Measurements from ENCODE around the gene AGAP5. TPM values are rescaled to one million over a fixed set of nuclear protein-coding genes. Genes with fewer than 3 reads are reported as not detected.
"Not testable (repeated sequence)": the region's sequence is repeated elsewhere in the genome, so short reads cannot be mapped to it uniquely, and the experiment has no call there.

Gene AGAP5
- total RNA-seq, 1 donor from 2014 or later: 4.7 TPM

GRCh38 chr10:73695302-73695701, 2.6 kb downstream of the AGAP5 start:
- H3K9ac ChIP-seq (ENCODE audit: low read depth in 1 of 3, low read length in 3 of 3); H3K9me3 ChIP-seq (ENCODE audit: control insufficient read depth in 3 of 3, low read length in 3 of 3); H3K36me3 ChIP-seq (ENCODE audit: control insufficient read depth in 3 of 3, insufficient read depth in 3 of 3, low read length in 3 of 3); H3K27me3 ChIP-seq (ENCODE audit: control insufficient read depth in 3 of 3, insufficient read depth in 3 of 3, low read length in 3 of 3); H3K4me1 ChIP-seq (ENCODE audit: control insufficient read depth in 3 of 3, insufficient read depth in 3 of 3, low read length in 3 of 3); H3K4me3 ChIP-seq (ENCODE audit: low read length in 3 of 3); H3K27ac ChIP-seq (ENCODE audit: low read depth, low read length): not testable (repeated sequence)

- H3K36me3 ChIP-seq (ENCODE audit: control insufficient read depth in 3 of 3, insufficient read depth in 3 of 3, low read length in 3 of 3); H3K4me3 ChIP-seq (ENCODE audit: low read length in 3 of 3); H3K4me1 ChIP-seq (ENCODE audit: control insufficient read depth in 3 of 3, insufficient read depth in 3 of 3, low read length in 3 of 3); H3K9ac ChIP-seq (ENCODE audit: low read depth in 1 of 3, low read length in 3 of 3); H3K9me3 ChIP-seq (ENCODE audit: control insufficient read depth in 3 of 3, low read length in 3 of 3); H3K27me3 ChIP-seq (ENCODE audit: control insufficient read depth in 3 of 3, insufficient read depth in 3 of 3, low read length in 3 of 3); H3K27ac ChIP-seq (ENCODE audit: low read depth, low read length): not testable (repeated sequence)
Observed at GRCh38 chr10:73690755-73691154, 7.2 kb downstream of the AGAP5 start.

- H3K9me3 ChIP-seq (ENCODE audit: control insufficient read depth in 3 of 3, low read length in 3 of 3); H3K36me3 ChIP-seq (ENCODE audit: control insufficient read depth in 3 of 3, insufficient read depth in 3 of 3, low read length in 3 of 3); H3K4me1 ChIP-seq (ENCODE audit: control insufficient read depth in 3 of 3, insufficient read depth in 3 of 3, low read length in 3 of 3); H3K4me3 ChIP-seq (ENCODE audit: low read length in 3 of 3); H3K27me3 ChIP-seq (ENCODE audit: control insufficient read depth in 3 of 3, insufficient read depth in 3 of 3, low read length in 3 of 3); H3K27ac ChIP-seq (ENCODE audit: low read depth, low read length); H3K9ac ChIP-seq (ENCODE audit: low read depth in 1 of 3, low read length in 3 of 3): not testable (repeated sequence)
Observed at GRCh38 chr10:73689596-73689995, 8.3 kb downstream of the AGAP5 start.

- H3K4me1 ChIP-seq (ENCODE audit: control insufficient read depth in 3 of 3, insufficient read depth in 3 of 3, low read length in 3 of 3); H3K27me3 ChIP-seq (ENCODE audit: control insufficient read depth in 3 of 3, insufficient read depth in 3 of 3, low read length in 3 of 3); H3K9ac ChIP-seq (ENCODE audit: low read depth in 1 of 3, low read length in 3 of 3); H3K9me3 ChIP-seq (ENCODE audit: control insufficient read depth in 3 of 3, low read length in 3 of 3); H3K27ac ChIP-seq (ENCODE audit: low read depth, low read length); H3K4me3 ChIP-seq (ENCODE audit: low read length in 3 of 3); H3K36me3 ChIP-seq (ENCODE audit: control insufficient read depth in 3 of 3, insufficient read depth in 3 of 3, low read length in 3 of 3): not testable (repeated sequence)
Observed at GRCh38 chr10:73687641-73688040, 10.3 kb downstream of the AGAP5 start.

GRCh38 chr10:73674546-73674945, 23.4 kb downstream of the AGAP5 start:
- not testable (repeated sequence) for H3K9ac ChIP-seq (ENCODE audit: low read depth in 1 of 3, low read length in 3 of 3); H3K36me3 ChIP-seq (ENCODE audit: control insufficient read depth in 3 of 3, insufficient read depth in 3 of 3, low read length in 3 of 3); H3K4me1 ChIP-seq (ENCODE audit: control insufficient read depth in 3 of 3, insufficient read depth in 3 of 3, low read length in 3 of 3); H3K27ac ChIP-seq (ENCODE audit: low read depth, low read length); H3K27me3 ChIP-seq (ENCODE audit: control insufficient read depth in 3 of 3, insufficient read depth in 3 of 3, low read length in 3 of 3); H3K9me3 ChIP-seq (ENCODE audit: control insufficient read depth in 3 of 3, low read length in 3 of 3); H3K4me3 ChIP-seq (ENCODE audit: low read length in 3 of 3)

GRCh38 chr10:73668378-73668777, 29.5 kb downstream of the AGAP5 start:
- H3K9me3 ChIP-seq (ENCODE audit: control insufficient read depth in 3 of 3, low read length in 3 of 3); H3K9ac ChIP-seq (ENCODE audit: low read depth in 1 of 3, low read length in 3 of 3); H3K27me3 ChIP-seq (ENCODE audit: control insufficient read depth in 3 of 3, insufficient read depth in 3 of 3, low read length in 3 of 3); H3K36me3 ChIP-seq (ENCODE audit: control insufficient read depth in 3 of 3, insufficient read depth in 3 of 3, low read length in 3 of 3); H3K27ac ChIP-seq (ENCODE audit: low read depth, low read length); H3K4me3 ChIP-seq (ENCODE audit: low read length in 3 of 3): not testable (repeated sequence)
- H3K4me1 ChIP-seq (ENCODE audit: control insufficient read depth in 3 of 3, insufficient read depth in 3 of 3, low read length in 3 of 3): peaks cover 3 to 12% (median 7%) of the 10 kb centered on the region in 3 donors

GRCh38 chr10:73666153-73666809, 31.6 kb downstream of the AGAP5 start:
- not testable (repeated sequence) for H3K9ac ChIP-seq (ENCODE audit: low read depth in 1 of 3, low read length in 3 of 3); H3K4me3 ChIP-seq (ENCODE audit: low read length in 3 of 3); H3K9me3 ChIP-seq (ENCODE audit: control insufficient read depth in 3 of 3, low read length in 3 of 3); H3K27me3 ChIP-seq (ENCODE audit: control insufficient read depth in 3 of 3, insufficient read depth in 3 of 3, low read length in 3 of 3); H3K36me3 ChIP-seq (ENCODE audit: control insufficient read depth in 3 of 3, insufficient read depth in 3 of 3, low read length in 3 of 3); H3K27ac ChIP-seq (ENCODE audit: low read depth, low read length)
- peaks cover 3 to 12% (median 7%) of the 10 kb centered on the region in 3 donors for H3K4me1 ChIP-seq (ENCODE audit: control insufficient read depth in 3 of 3, insufficient read depth in 3 of 3, low read length in 3 of 3)

GRCh38 chr10:73665581-73665980, 32.3 kb downstream of the AGAP5 start:
- H3K4me3 ChIP-seq (ENCODE audit: low read length in 3 of 3); H3K9ac ChIP-seq (ENCODE audit: low read depth in 1 of 3, low read length in 3 of 3); H3K9me3 ChIP-seq (ENCODE audit: control insufficient read depth in 3 of 3, low read length in 3 of 3); H3K27me3 ChIP-seq (ENCODE audit: control insufficient read depth in 3 of 3, insufficient read depth in 3 of 3, low read length in 3 of 3); H3K36me3 ChIP-seq (ENCODE audit: control insufficient read depth in 3 of 3, insufficient read depth in 3 of 3, low read length in 3 of 3); H3K27ac ChIP-seq (ENCODE audit: low read depth, low read length): not testable (repeated sequence)
- peaks cover 3 to 12% (median 7%) of the 10 kb centered on the region in 3 donors for H3K4me1 ChIP-seq (ENCODE audit: control insufficient read depth in 3 of 3, insufficient read depth in 3 of 3, low read length in 3 of 3)

- peaks cover 6 to 17% (median 11%) of the 10 kb centered on the region in 3 donors for H3K4me1 ChIP-seq (ENCODE audit: control insufficient read depth in 3 of 3, insufficient read depth in 3 of 3, low read length in 3 of 3)
- H3K4me3 ChIP-seq (ENCODE audit: low read length in 3 of 3); H3K27me3 ChIP-seq (ENCODE audit: control insufficient read depth in 3 of 3, insufficient read depth in 3 of 3, low read length in 3 of 3); H3K9ac ChIP-seq (ENCODE audit: low read depth in 1 of 3, low read length in 3 of 3); H3K36me3 ChIP-seq (ENCODE audit: control insufficient read depth in 3 of 3, insufficient read depth in 3 of 3, low read length in 3 of 3); H3K9me3 ChIP-seq (ENCODE audit: control insufficient read depth in 3 of 3, low read length in 3 of 3); H3K27ac ChIP-seq (ENCODE audit: low read depth, low read length): not testable (repeated sequence)
Observed at GRCh38 chr10:73664156-73665040, 33.5 kb downstream of the AGAP5 start.

GRCh38 chr10:73663621-73664020, 34.3 kb downstream of the AGAP5 start:
- not testable (repeated sequence) for H3K27ac ChIP-seq (ENCODE audit: low read depth, low read length); H3K9ac ChIP-seq (ENCODE audit: low read depth in 1 of 3, low read length in 3 of 3); H3K4me3 ChIP-seq (ENCODE audit: low read length in 3 of 3); H3K36me3 ChIP-seq (ENCODE audit: control insufficient read depth in 3 of 3, insufficient read depth in 3 of 3, low read length in 3 of 3); H3K9me3 ChIP-seq (ENCODE audit: control insufficient read depth in 3 of 3, low read length in 3 of 3); H3K27me3 ChIP-seq (ENCODE audit: control insufficient read depth in 3 of 3, insufficient read depth in 3 of 3, low read length in 3 of 3)
- peaks cover 10 to 23% (median 11%) of the 10 kb centered on the region in 3 donors for H3K4me1 ChIP-seq (ENCODE audit: control insufficient read depth in 3 of 3, insufficient read depth in 3 of 3, low read length in 3 of 3)

Measured in skeletal muscle tissue (tissue), 4 donors.